K562 (cell line): Measurements from ENCODE around the gene ECHDC1. TPM values are rescaled to one million over a fixed set of nuclear protein-coding genes. Genes with fewer than 3 reads are reported as not detected.

Experiments
- ATAC-seq: fragments of 200-7000 bp; cut with Tn5 transposase; 3 replicates; pipeline ENCODE4 v1.9.1; 2020; ENCODE audit warnings: moderate library complexity
- BruUV-seq: library from RNA; stranded (reverse); fragments of 400-500 nt; replicated peaks from 2 replicates; lab custom pipeline; 2021; lab: Mats Ljungman, UMichigan
- CTCF ChIA-PET: fragments of 300-600 bp; formaldehyde crosslinking; extraction: SDS; loops from one replicate; lab custom pipeline; 2021; ENCODE audit warnings: low intra/inter-chr PET ratio; lab: Yijun Ruan, JAX
- POLR2A ChIA-PET: fragments of 300-600, 350-650 bp; sonication (Branson Sonifier 250); formaldehyde crosslinking; extraction: SDS; loops from one replicate; lab custom pipeline; 2021; ENCODE audit warnings: antibody characterized with exemption, inconsistent platforms; lab: Yijun Ruan, JAX
- DNase-seq, 4 experiments: peaks; one replicate each; pipeline versions ENCODE4 v3.0.0 to v3.0.0-alpha.2; 2011 to 2018; ENCODE audit warnings: low spot score in 3 of 4, mixed read lengths in 3 of 4; ENCODE audit errors: extremely low read depth in 1 of 4
- FAIRE-seq: peaks from 2 replicates; lab custom pipeline; 2011; peaks lifted over from hg19 to GRCh38; lab: Jason Lieb, UNC
- H2AFZ ChIP-seq: 2 replicates; pipeline ENCODE4 v1.6.0; 2011; ENCODE audit warnings: low read depth, low read length, control low read depth, inconsistent platforms
- H3K27ac ChIP-seq: fragments of 200-600 bp; 3 replicates; pipeline ENCODE4 v1.8.0; 2011; ENCODE audit warnings: low read depth, mild to moderate bottlenecking, control low read depth, inconsistent platforms, low read length, moderate library complexity, mixed read lengths; ENCODE audit errors: extremely low read depth
- H3K27me3 ChIP-seq, 2 experiments: fragments of 300-600 bp in 1 of 2; 2 replicates in 1 of 2; 3 replicates in 1 of 2; pipeline versions ENCODE4 v1.6.0 to v1.8.0; 2011; ENCODE audit warnings: inconsistent platforms in 2 of 2, low read length in 2 of 2, mild to moderate bottlenecking in 1 of 2, mixed read lengths in 1 of 2, moderate library complexity in 1 of 2; ENCODE audit not compliant: control insufficient read depth in 2 of 2, insufficient read depth in 2 of 2
- H3K36me3 ChIP-seq: fragments of 300-600 bp; 3 replicates; pipeline ENCODE4 v1.8.0; 2011; ENCODE audit warnings: mild to moderate bottlenecking, low read length, inconsistent platforms; ENCODE audit not compliant: control insufficient read depth, insufficient read depth
- H3K4me1 ChIP-seq, 2 experiments: fragments of 200-600 bp in 1 of 2; replicated peaks in 1 of 2; 2 replicates in 1 of 2; 3 replicates in 1 of 2; pipeline versions ENCODE4 v1.5.1 to v1.8.0; 2011; ENCODE audit warnings: inconsistent platforms in 2 of 2, low read length in 2 of 2, mild to moderate bottlenecking in 1 of 2, mixed read lengths in 1 of 2, moderate library complexity in 1 of 2; ENCODE audit not compliant: control insufficient read depth in 2 of 2, insufficient read depth in 2 of 2
- H3K4me2 ChIP-seq: 2 replicates; pipeline ENCODE4 v1.6.1; 2011; ENCODE audit warnings: low read length, control low read depth, inconsistent platforms, mixed read lengths; ENCODE audit not compliant: insufficient read depth
- H3K4me3 ChIP-seq: fragments of 200-600 bp; sonication (generic), shearing (Covaris generic); 2 replicates; pipeline ENCODE4 v1.5.1; 2016; ENCODE audit warnings: control low read depth, inconsistent platforms
- H3K79me2 ChIP-seq: fragments of 200-600 bp; 3 replicates; pipeline ENCODE4 v1.8.0; 2011; ENCODE audit warnings: low read length, inconsistent platforms; ENCODE audit not compliant: control insufficient read depth, insufficient read depth
- H3K9ac ChIP-seq, 2 experiments: 2 replicates each; pipeline versions ENCODE4 v1.6.0 to v1.6.1; 2011; ENCODE audit warnings: low read depth in 2 of 2, low read length in 2 of 2, control low read depth in 1 of 2, inconsistent platforms in 1 of 2, mild to moderate bottlenecking in 1 of 2, mixed read lengths in 1 of 2; ENCODE audit not compliant: insufficient read depth in 1 of 2
- H3K9me1 ChIP-seq: one replicate; pipeline ENCODE4 v1.6.0; 2011; ENCODE audit warnings: inconsistent platforms, mild to moderate bottlenecking, low read length, moderate library complexity; ENCODE audit not compliant: control insufficient read depth, insufficient read depth
- H3K9me3 ChIP-seq: replicated peaks from 2 replicates; pipeline ENCODE4 v1.5.1; 2011; ENCODE audit warnings: low read depth, low read length, inconsistent platforms; ENCODE audit not compliant: control insufficient read depth, insufficient read depth
- H4K20me1 ChIP-seq: replicated peaks from 2 replicates; pipeline ENCODE4 v1.6.1; 2011; ENCODE audit warnings: low read length, inconsistent platforms, mixed read lengths; ENCODE audit not compliant: control insufficient read depth, insufficient read depth
- ASH1L ChIP-seq: fragments of 450-650 bp; IDR thresholded peaks from 2 replicates; pipeline ENCODE4 v1.6.1; 2018; ENCODE audit warnings: borderline replicate concordance, mild to moderate bottlenecking, low read depth; ENCODE audit not compliant: partially characterized antibody
- BRCA1 ChIP-seq, 2 experiments: fragments of 450-650 bp in 1 of 2; sonication (generic) in 1 of 2; formaldehyde crosslinking in 1 of 2; IDR thresholded peaks; 2 replicates each; pipeline versions ENCODE4 v1.5.0 to v1.6.1; 2017 to 2020; ENCODE audit warnings: mild to moderate bottlenecking in 1 of 2, missing genetic modification reagents in 1 of 2
- KAT8 ChIP-seq: fragments of 450-650 bp; IDR thresholded peaks from 2 replicates; pipeline ENCODE4 v1.6.1; 2016; ENCODE audit warnings: low read depth, mild to moderate bottlenecking
- MAX ChIP-seq: sonication (generic); formaldehyde crosslinking; IDR thresholded peaks from 2 replicates; pipeline ENCODE4 v1.9.0; 2022; ENCODE audit warnings: mild to moderate bottlenecking, missing genetic modification reagents
- NR2C2 ChIP-seq, 2 experiments: fragments of 200-800 bp in 1 of 2; sonication (Bioruptor generic) in 1 of 2; sonication (generic) in 1 of 2; formaldehyde crosslinking in 1 of 2; IDR thresholded peaks; 2 replicates each; pipeline versions ENCODE4 v1.6.1 to v1.8.0; 2016 to 2022; ENCODE audit warnings: mild to moderate bottlenecking in 1 of 2, missing compliant biosample characterization in 1 of 2, missing genetic modification characterization in 1 of 2, missing genetic modification reagents in 1 of 2
- ZBTB40 ChIP-seq, 2 experiments: fragments of 450-650 bp in 1 of 2; sonication (generic) in 1 of 2; formaldehyde crosslinking in 1 of 2; IDR thresholded peaks; 2 replicates each; pipeline versions ENCODE4 v1.7.1 to v1.9.0; 2016 to 2022; ENCODE audit warnings: inconsistent platforms in 1 of 2, mild to moderate bottlenecking in 1 of 2, missing genetic modification reagents in 1 of 2
- ZNF280B ChIP-seq: fragments of 250-450 bp; sonication (Bioruptor Pico); IDR thresholded peaks from 2 replicates; pipeline ENCODE4 v1.5.1; 2021; ENCODE audit warnings: mild to moderate bottlenecking
- in situ Hi-C: fragments of 300-500 bp; cut with MboI; formaldehyde crosslinking; loops from 4 replicates; pipeline ENCODE4 v1.15.0; 2018; ENCODE audit warnings: inconsistent platforms, mixed read lengths
- intact Hi-C: fragments of 100-400 bp; cut with micrococcal nuclease; formaldehyde crosslinking; loops from 2 replicates; pipeline ENCODE4 v1.14.2; 2022
- polyA plus RNA-seq, 8 experiments: library from polyadenylated mRNA; depleted of rRNA in 4 of 8; stranded (reverse) in 5 of 8; unstranded in 3 of 8; fragments of >200 nt; fragmentation: Nextera tagmentation in 2 of 8; fragmentation: Illumina TruSeq in 1 of 8; extraction: Ambion mirVana in 2 of 8; extraction: Trizol in 1 of 8; gene quantifications; 2 replicates each; pipeline versions ENCODE4 v1.2.1 to v1.2.3, GENCODE V29; 2011 to 2014; ENCODE audit warnings: inconsistent platforms in 1 of 8, missing spikeins in 1 of 8
- total RNA-seq, 7 experiments: library from RNA; depleted of rRNA in 6 of 7; stranded (reverse); fragments of >200 nt in 6 of 7; fragmentation: Illumina TruSeq in 2 of 7; extraction: Trizol in 2 of 7; gene quantifications; 2 replicates each; pipeline versions ENCODE4 v1.2.1 to v1.2.3, GENCODE V29; 2011 to 2021; ENCODE audit warnings: low replicate concordance in 1 of 7

ECHDC1 gene
- total and polyA plus RNA-seq, 9 of the 15 experiments (the other 6 are each of a cell fraction or from before 2014, with no cell fraction given): 58.0 to 105 (median 78.6) TPM

GRCh38 chr6:127341471-127342202, 1.8 kb downstream of the ECHDC1 start (continued):
- TF ChIP-seq MAX (CRISPR knock-in tag) (no peak), NR2C2 (CRISPR knock-in tag; IDR thresholded peaks at IDR 0.05) (no peak), NR2C2 (tag; IDR thresholded peaks at IDR 0.05) (peak; percentile 33; the same call in 1 of the 2 replicates)

- in situ Hi-C loops: no loop called here
- Histone ChIP-seq H3K4me1 (peaks cover 3 to 20% of the 10 kb centered on the region in 2 experiments; a peak in 3 of 5 replicates), H3K79me2 (peaks cover 98% of the 10 kb centered on the region), H2AFZ (no peak overlapping the region), H3K27ac (0 out of 3 replicates have a peak overlapping the region, but pooled peaks have one; percentile 20), H3K9me3 (no peaks in the 10 kb centered on the region), H4K20me1 (no peaks in the 10 kb centered on the region), H3K36me3 (peaks cover 20% of the 10 kb centered on the region; the same call in 1 of the 3 replicates), H3K27me3 (no peaks in the 10 kb centered on the region), H3K4me3 (no peak overlapping the region), H3K9me1 (no peaks in the 10 kb centered on the region), H3K4me2 (0 out of 2 replicates have a peak overlapping the region, but pooled peaks have one; percentile 6), H3K9ac (no peak overlapping the region)
- ATAC-seq: no peak
- BruUV-seq: no TSS peak
- POLR2A ChIA-PET: interaction anchor here (0.7 to 1.5 kb wide), 3 partner anchors 9 to 18 kb away, joined by 4 to 5 read pairs (median 4); no protein-coding TSS in a partner anchor
- no peak for FAIRE-seq
- no peak for DNase-seq
- CTCF ChIA-PET: no interaction called here
- intact Hi-C loops: loop anchor here (5.0 to 10.0 kb wide), 2 partner anchors 82 to 1355 kb away; partner anchors contain the start of gene TRMT11
- TF ChIP-seq BRCA1 (IDR thresholded peaks at IDR 0.05) (no peak), BRCA1 (CRISPR knock-in tag; IDR thresholded peaks at IDR 0.05) (no peak), ZBTB40 (IDR thresholded peaks at IDR 0.05) (no peak), ZBTB40 (CRISPR knock-in tag; IDR thresholded peaks at IDR 0.05) (no peak), ZNF280B (no peak), ASH1L (no peak), KAT8 (no peak)
These were observed 3.2 kb downstream of the ECHDC1 start for GRCh38 chr6:127340171-127340570.
